ENCODE data around the gene FNDC7. TPM values are rescaled to one million over a fixed set of nuclear protein-coding genes. Genes with fewer than 3 reads are reported as not detected.
A peak's percentile ranks its signal among the peaks of the same experiment; 100 is the strongest.

FNDC7 gene
- total RNA-seq, 6 experiments from 2014 or later, result not detected

DNA sequence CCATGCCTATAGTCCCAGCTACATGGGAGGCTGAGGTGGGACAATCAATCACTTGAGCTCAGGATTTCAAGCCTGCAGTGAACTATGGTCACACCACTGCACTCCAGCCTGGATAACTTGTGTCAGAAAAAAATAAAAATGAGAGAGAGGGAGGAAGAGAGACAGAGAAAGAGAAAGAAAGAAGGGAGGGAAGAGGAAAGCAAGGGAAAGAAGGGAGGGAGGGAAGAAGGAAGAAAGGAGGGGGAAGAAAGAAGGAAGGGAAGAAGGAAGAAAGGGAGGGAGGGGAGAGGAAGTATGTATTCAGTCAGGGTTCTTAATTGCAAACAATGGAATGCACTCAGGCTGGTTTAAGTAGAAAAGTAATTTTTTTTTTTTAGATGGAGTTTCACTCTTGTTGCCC is 43.9 kb upstream of the FNDC7 start:
- no peak for TF ChIP-seq POLR2A (IDR thresholded peaks at IDR 0.05)
- no peak for TF ChIP-seq CTCF (IDR thresholded peaks at IDR 0.05)
- Histone ChIP-seq H3K27me3 (no peaks in the 10 kb centered on the region), H3K27ac (no peak overlapping the region), H3K9me3 (no peaks in the 10 kb centered on the region), H3K4me1 (no peaks in the 10 kb centered on the region), H3K4me3 (no peak overlapping the region), H3K36me3 (no peaks in the 10 kb centered on the region)
- ATAC-seq (no peak), DNase-seq (no peak)
- intact Hi-C loops (cut with DNase I), result no loop called here

DNA sequence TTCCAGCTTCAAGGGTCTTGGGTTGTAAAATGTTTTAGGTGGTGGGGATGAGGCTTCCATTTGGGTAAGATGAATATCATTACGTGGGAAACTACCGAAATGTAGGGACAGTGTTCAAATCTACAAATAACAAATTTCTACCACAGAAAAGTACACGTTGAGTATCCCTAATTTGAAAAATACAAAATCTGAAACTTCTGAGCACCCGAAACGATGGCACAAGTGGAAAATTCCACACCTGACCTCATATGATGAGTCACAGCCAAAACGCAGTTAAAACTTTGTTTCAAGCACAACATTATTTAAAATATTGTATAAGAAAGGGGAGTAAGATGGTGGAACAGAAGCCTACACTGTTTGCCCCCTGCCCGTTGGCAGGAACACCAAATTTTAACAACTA is 43.0 kb upstream of the FNDC7 start:
- DNase-seq, result no peak
- no peaks in the 10 kb centered on the region for H3K9me3 ChIP-seq
- H3K4me3 ChIP-seq, result no peak overlapping the region
- H3K27me3 ChIP-seq, result no peaks in the 10 kb centered on the region
- 39% methylated on average over 5 of the region's 7 CpGs for WGBS (ENCODE audit: insufficient coverage, low coverage, low lambda C conversion rate, missing lambda C conversion rate)
- no peak for ATAC-seq
- no peaks in the 10 kb centered on the region for H3K36me3 ChIP-seq
- H3K4me1 ChIP-seq, result no peaks in the 10 kb centered on the region
- TF ChIP-seq POLR2A (IDR thresholded peaks at IDR 0.05) (no peak), CTCF (IDR thresholded peaks at IDR 0.05) (no peak)
- no peak overlapping the region for H3K27ac ChIP-seq
- intact Hi-C loops (cut with DNase I), result no loop called here

GRCh38 chr1:108670131-108670773 is 42.5 kb upstream of the FNDC7 start:
- TF ChIP-seq POLR2A (IDR thresholded peaks at IDR 0.05), result no peak
- no peak for TF ChIP-seq CTCF (IDR thresholded peaks at IDR 0.05)

GRCh38 chr1:108671143-108671542 is 41.6 kb upstream of the FNDC7 start:
- no peaks in the 10 kb centered on the region for H3K4me1 ChIP-seq
- intact Hi-C loops (cut with DNase I), result no loop called here
- no peak for ATAC-seq
- no peak overlapping the region for H3K27ac ChIP-seq
- H3K27me3 ChIP-seq, result no peaks in the 10 kb centered on the region
- no peaks in the 10 kb centered on the region for H3K36me3 ChIP-seq
- H3K4me3 ChIP-seq, result no peak overlapping the region
- no peak for DNase-seq
- TF ChIP-seq CTCF (IDR thresholded peaks at IDR 0.05) (no peak), POLR2A (IDR thresholded peaks at IDR 0.05) (no peak)
- 100% methylated on average over 1 of the region's 2 CpGs for WGBS (ENCODE audit: insufficient coverage, low coverage, low lambda C conversion rate, missing lambda C conversion rate)
- no peaks in the 10 kb centered on the region for H3K9me3 ChIP-seq

More at GRCh38 chr1:108670131-108670773, 42.5 kb upstream of the FNDC7 start:
- no peaks in the 10 kb centered on the region for H3K27me3 ChIP-seq
- no peaks in the 10 kb centered on the region for H3K9me3 ChIP-seq
- DNase-seq (no peak), ATAC-seq (no peak)
- no peaks in the 10 kb centered on the region for H3K36me3 ChIP-seq
- no peak overlapping the region for H3K27ac ChIP-seq
- 75% methylated on average over 1 of the region's 5 CpGs for WGBS (ENCODE audit: insufficient coverage, low coverage, low lambda C conversion rate, missing lambda C conversion rate)
- H3K4me3 ChIP-seq, result no peak overlapping the region
- intact Hi-C loops (cut with DNase I), result no loop called here
- no peaks in the 10 kb centered on the region for H3K4me1 ChIP-seq

DNA sequence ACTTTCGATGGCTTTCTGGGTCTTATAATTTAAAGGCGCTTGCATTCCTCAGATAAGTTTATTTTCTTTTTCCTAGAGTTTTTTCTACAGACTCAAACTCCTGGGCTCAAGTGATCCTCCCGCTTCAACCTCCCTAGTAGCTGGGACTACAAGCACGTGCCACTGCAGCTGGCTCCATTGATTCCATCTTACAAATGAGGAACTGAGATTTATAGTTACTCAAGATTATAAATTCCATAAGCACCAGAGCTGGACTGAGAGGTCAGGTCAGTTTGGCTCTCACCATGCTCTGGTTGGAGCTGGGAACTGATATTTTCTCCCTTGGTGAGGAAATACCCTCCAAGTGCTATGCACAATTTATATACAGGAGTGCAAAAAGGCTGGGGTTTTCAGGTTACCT is 34.0 kb upstream of the FNDC7 start:
- no peak overlapping the region for H3K27ac ChIP-seq
- WGBS (ENCODE audit: insufficient coverage, low coverage, low lambda C conversion rate, missing lambda C conversion rate), result 81% methylated on average over 4 of the region's 4 CpGs
- H3K27me3 ChIP-seq, result no peaks in the 10 kb centered on the region
- TF ChIP-seq POLR2A (IDR thresholded peaks at IDR 0.05), result no peak
- TF ChIP-seq CTCF (IDR thresholded peaks at IDR 0.05), result no peak
- ATAC-seq (peak in 1 of 4 donors; percentile 56), DNase-seq (no peak)
- no peaks in the 10 kb centered on the region for H3K4me1 ChIP-seq
- H3K9me3 ChIP-seq, result no peaks in the 10 kb centered on the region
- intact Hi-C loops (cut with DNase I), result no loop called here
- no peak overlapping the region for H3K4me3 ChIP-seq
- H3K36me3 ChIP-seq, result no peaks in the 10 kb centered on the region
